B cell (primary cell): ENCODE data around the gene FCHO2. TPM values are rescaled to one million over a fixed set of nuclear protein-coding genes. Genes with fewer than 3 reads are reported as not detected.

Experiments
- ATAC-seq: fragments of 200-7000 bp; cut with Tn5 transposase; one replicate; pipeline ENCODE4 v1.10.0; 2021; ENCODE audit warnings: low read depth, mild to moderate bottlenecking, moderate number of reproducible peaks, moderate library complexity
- CTCF ChIA-PET: fragments of 350-600 bp; sonication (Branson Sonifier 250); formaldehyde crosslinking; loops from one replicate; lab custom pipeline; 2021; ENCODE audit warnings: antibody characterized with exemption, inconsistent platforms; lab: Charles Lee
- POLR2A ChIA-PET: fragments of 350-600 bp; sonication (Branson Sonifier 250); formaldehyde crosslinking; loops from one replicate; lab custom pipeline; 2021; ENCODE audit warnings: antibody characterized with exemption; lab: Charles Lee
- DNase-seq: peaks from one replicate; pipeline ENCODE4 v3.0.0; 2013
- H2AFZ ChIP-seq: 2 replicates; pipeline ENCODE4 v1.6.1; 2012; ENCODE audit warnings: mild to moderate bottlenecking, low read depth, low read length; ENCODE audit not compliant: insufficient read depth, poor library complexity, severe bottlenecking
- H3K27ac ChIP-seq, 2 donors: 1 replicate in 1 of 2; 2 replicates in 1 of 2; pipeline ENCODE4 v1.5.1; 2012 to 2013; ENCODE audit warnings: low read length in 2 of 2, mild to moderate bottlenecking in 2 of 2, moderate library complexity in 1 of 2
- H3K27me3 ChIP-seq, 4 experiments: fragments of 200-600 bp in 1 of 4; sonication (generic) in 1 of 4; replicated peaks in 1 of 4; 1 replicate in 2 of 4; 2 replicates in 2 of 4; pipeline versions ENCODE4 v1.6.1 to v1.7.0; 2013 to 2016; ENCODE audit warnings: low read length in 3 of 4, mild to moderate bottlenecking in 2 of 4, mixed read lengths in 1 of 4, moderate library complexity in 1 of 4; ENCODE audit not compliant: insufficient read depth in 4 of 4, control insufficient read depth in 3 of 4; ENCODE audit errors: control extremely low read depth in 1 of 4
- H3K36me3 ChIP-seq, 2 experiments: replicated peaks in 1 of 2; 1 replicate in 1 of 2; 2 replicates in 1 of 2; pipeline versions ENCODE4 v1.6.1 to v1.7.1; 2013; ENCODE audit warnings: low read length in 1 of 2; ENCODE audit not compliant: insufficient read depth in 2 of 2, control insufficient read depth in 1 of 2; ENCODE audit errors: control extremely low read depth in 1 of 2, extremely low read depth in 1 of 2
- H3K4me1 ChIP-seq, 2 donors: fragments of 200-600 bp in 1 of 2; sonication (generic) in 1 of 2; 1 replicate in 1 of 2; 2 replicates in 1 of 2; pipeline versions ENCODE4 v1.5.1 to v1.6.1; 2013 to 2017; ENCODE audit warnings: low read length in 2 of 2; ENCODE audit not compliant: control insufficient read depth in 2 of 2, insufficient read depth in 2 of 2
- H3K4me2 ChIP-seq: replicated peaks from 2 replicates; pipeline ENCODE3; 2012; ENCODE audit warnings: mild to moderate bottlenecking, low read depth, low read length; ENCODE audit not compliant: poor library complexity, severe bottlenecking
- H3K4me3 ChIP-seq, 5 experiments: fragments of 200-600 bp in 1 of 5; sonication (generic) in 1 of 5; 1 replicate in 3 of 5; 2 replicates in 2 of 5; pipeline versions ENCODE4 v1.5.1 to v1.7.0; 2011 to 2016; ENCODE audit warnings: low read length in 4 of 5, mild to moderate bottlenecking in 4 of 5, low read depth in 2 of 5, control low read depth in 1 of 5, moderate library complexity in 1 of 5; ENCODE audit not compliant: insufficient read depth in 1 of 5; ENCODE audit errors: control extremely low read depth in 1 of 5, extremely low read depth in 1 of 5
- H3K79me2 ChIP-seq: fragments of 200-600 bp; sonication (generic); one replicate; pipeline ENCODE4 v1.6.0; 2016; ENCODE audit warnings: low read length; ENCODE audit not compliant: control insufficient read depth, insufficient read depth
- H3K9ac ChIP-seq: fragments of 200-600 bp; sonication (generic); 2 replicates; pipeline ENCODE4 v1.6.1; 2017; ENCODE audit warnings: mild to moderate bottlenecking, low read length, moderate library complexity
- H3K9me3 ChIP-seq, 3 donors: one replicate each; pipeline versions ENCODE4 v1.6.1 to v1.7.1; 2013; ENCODE audit warnings: low read length in 2 of 3; ENCODE audit not compliant: control insufficient read depth in 2 of 3, insufficient read depth in 1 of 3; ENCODE audit errors: control extremely low read depth in 1 of 3
- H4K20me1 ChIP-seq: 2 replicates; pipeline ENCODE4 v1.6.0; 2012; ENCODE audit warnings: mild to moderate bottlenecking, low read length; ENCODE audit not compliant: insufficient read depth, control insufficient read depth, poor library complexity, severe bottlenecking
- H3K27ac Mint-ChIP-seq: one replicate; pipeline ENCODE4 v1.8.0; 2021; ENCODE audit warnings: mixed read lengths
- H3K27me3 Mint-ChIP-seq: one replicate; pipeline ENCODE4 v1.8.0; 2021; ENCODE audit warnings: mixed read lengths
- H3K4me1 Mint-ChIP-seq: one replicate; pipeline ENCODE4 v1.8.0; 2021; ENCODE audit warnings: mixed read lengths
- H3K4me3 Mint-ChIP-seq: one replicate; pipeline ENCODE4 v1.8.0; 2021; ENCODE audit warnings: mixed read lengths
- H3K9me3 Mint-ChIP-seq: one replicate; pipeline ENCODE4 v1.8.0; 2022; ENCODE audit warnings: mixed read lengths; ENCODE audit not compliant: insufficient read depth
- CTCF ChIP-seq: fragments of 200-600 bp; IDR thresholded peaks from one replicate; pipeline ENCODE4 v1.8.0; 2022; ENCODE audit warnings: antibody characterized with exemption, mild to moderate bottlenecking
- EZH2 ChIP-seq: IDR thresholded peaks from 2 replicates; pipeline ENCODE4 v1.6.1; 2012; ENCODE audit warnings: borderline replicate concordance, low read depth, mild to moderate bottlenecking, moderate library complexity, low read length; ENCODE audit not compliant: insufficient read depth, poor library complexity, severe bottlenecking
- WGBS: methylation state at CpG from one replicate; pipeline ENCODE4 v1.1.5; 2013; ENCODE audit warnings: missing lambda C conversion rate; ENCODE audit not compliant: insufficient coverage; 5-methylcytosine and 5-hydroxymethylcytosine counted together
- intact Hi-C: fragments of 100-400 bp; cut with micrococcal nuclease; formaldehyde crosslinking; loops from one replicate; pipeline ENCODE4 v1.10.0; 2022
- polyA plus RNA-seq: library from polyadenylated mRNA; depleted of rRNA; stranded (reverse); fragments of >200 nt; gene quantifications from 2 replicates; pipeline ENCODE4 v1.2.3, GENCODE V29; 2012
- total RNA-seq, 2 donors: library from RNA; stranded (reverse); fragments of 120-200 nt in 1 of 2; gene quantifications; 1 replicate in 1 of 2; 2 replicates in 1 of 2; pipeline versions ENCODE4 v1.2.3 to v1.2.4, GENCODE V29; 2013 to 2022

Gene FCHO2
- total and polyA plus RNA-seq, 2 donors (not counting 1 experiment from before 2014, with no cell fraction given), result 1.5 to 11.0 TPM

- H3K9me3 Mint-ChIP-seq, result no peaks in the 10 kb centered on the region
- Histone ChIP-seq H3K4me1 (no peaks in the 10 kb centered on the region), H3K36me3 (no peaks in the 10 kb centered on the region), H3K4me3 (no peak overlapping the region), H2AFZ (no peak overlapping the region), H3K9me3 (peaks cover 0 to 8% (median 0%) of the 10 kb centered on the region in 3 donors), H3K4me2 (no peak overlapping the region), H3K79me2 (no peaks in the 10 kb centered on the region), H4K20me1 (no peaks in the 10 kb centered on the region), H3K9ac (no peak overlapping the region), H3K27ac (no peak overlapping the region), H3K27me3 (peaks cover 0 to 26% (median 7%) of the 10 kb centered on the region in 4 experiments)
- H3K4me3 Mint-ChIP-seq, result no peak overlapping the region
- ChIA-PET POLR2A (no interaction called here), CTCF (no interaction called here)
- no peak for DNase-seq
- intact Hi-C loops, result no loop called here
- H3K27ac Mint-ChIP-seq, result no peak overlapping the region
- 75% methylated on average over 14 of the region's 15 CpGs for WGBS
- TF ChIP-seq CTCF (no peak), EZH2 (no peak)
- H3K4me1 Mint-ChIP-seq, result no peaks in the 10 kb centered on the region
- H3K27me3 Mint-ChIP-seq, result peaks cover 32% of the 10 kb centered on the region
- ATAC-seq, result no peak
These were observed 180.3 kb downstream of the FCHO2 start for GRCh38 chr5:73136055-73136562.

GRCh38 chr5:73137563-73138530 lies 182.0 kb downstream of the FCHO2 start:
- Histone ChIP-seq H3K4me2 (no peak overlapping the region), H3K4me1 (no peaks in the 10 kb centered on the region)
- CTCF ChIA-PET, result no interaction called here

More at GRCh38 chr5:73137563-73138530, 182.0 kb downstream of the FCHO2 start:
- H3K4me3 ChIP-seq, result no peak overlapping the region
- Mint-ChIP-seq H3K27ac (no peak overlapping the region), H3K4me3 (no peak overlapping the region), H3K9me3 (no peaks in the 10 kb centered on the region), H3K4me1 (no peaks in the 10 kb centered on the region), H3K27me3 (peaks cover 34% of the 10 kb centered on the region)
- 95% methylated on average over 6 of the region's 10 CpGs for WGBS
- H3K27ac ChIP-seq, result no peak overlapping the region
- no peaks in the 10 kb centered on the region for H3K79me2 ChIP-seq
- ATAC-seq (no peak), DNase-seq (no peak)
- H2AFZ ChIP-seq, result no peak overlapping the region
- POLR2A ChIA-PET, result no interaction called here
- no peak overlapping the region for H3K9ac ChIP-seq
- intact Hi-C loops, result no loop called here
- H3K9me3 ChIP-seq, result peaks cover 0 to 8% (median 0%) of the 10 kb centered on the region in 3 donors
- TF ChIP-seq EZH2, result no peak
- no peak for TF ChIP-seq CTCF
- no peaks in the 10 kb centered on the region for H4K20me1 ChIP-seq
- peaks cover 0 to 26% (median 8%) of the 10 kb centered on the region in 4 experiments for H3K27me3 ChIP-seq
- H3K36me3 ChIP-seq, result no peaks in the 10 kb centered on the region
